Posterior vena cava (tissue), 2 donors: ENCODE data around the gene TNFSF13. TPM values are rescaled to one million over a fixed set of nuclear protein-coding genes. Genes with fewer than 3 reads are reported as not detected.
"Not testable (repeated sequence)": the region's sequence is repeated elsewhere in the genome, so short reads cannot be mapped to it uniquely, and the experiment has no call there.

Experiments used
- DNase-seq: peaks from one replicate; pipeline ENCODE4 v3.0.0-alpha.2; 2020; ENCODE audit warnings: low spot score
- intact Hi-C, 2 donors: fragments of 100-400 bp; cut with DNase I; formaldehyde crosslinking; loops; one replicate each; pipeline versions ENCODE4 v1.14.1 to v1.14.2; 2022 to 2023
- total RNA-seq, 2 donors: library from RNA; stranded (reverse); fragmentation: NEBNext Ultra II Directional; extraction: Animal tissue kit (Norgen Biotek cat#: 25700); gene quantifications; one replicate each; pipeline ENCODE4 v1.2.1, GENCODE V29; 2021
- donor health status: DM: yes; HTN: yes; CAD: no.
- donor health status: DM: yes; HTN: yes; CAD: no.

The TNFSF13 gene
- total RNA-seq, 2 donors from 2014 or later, result 15.5 to 33.3 TPM

DNA sequence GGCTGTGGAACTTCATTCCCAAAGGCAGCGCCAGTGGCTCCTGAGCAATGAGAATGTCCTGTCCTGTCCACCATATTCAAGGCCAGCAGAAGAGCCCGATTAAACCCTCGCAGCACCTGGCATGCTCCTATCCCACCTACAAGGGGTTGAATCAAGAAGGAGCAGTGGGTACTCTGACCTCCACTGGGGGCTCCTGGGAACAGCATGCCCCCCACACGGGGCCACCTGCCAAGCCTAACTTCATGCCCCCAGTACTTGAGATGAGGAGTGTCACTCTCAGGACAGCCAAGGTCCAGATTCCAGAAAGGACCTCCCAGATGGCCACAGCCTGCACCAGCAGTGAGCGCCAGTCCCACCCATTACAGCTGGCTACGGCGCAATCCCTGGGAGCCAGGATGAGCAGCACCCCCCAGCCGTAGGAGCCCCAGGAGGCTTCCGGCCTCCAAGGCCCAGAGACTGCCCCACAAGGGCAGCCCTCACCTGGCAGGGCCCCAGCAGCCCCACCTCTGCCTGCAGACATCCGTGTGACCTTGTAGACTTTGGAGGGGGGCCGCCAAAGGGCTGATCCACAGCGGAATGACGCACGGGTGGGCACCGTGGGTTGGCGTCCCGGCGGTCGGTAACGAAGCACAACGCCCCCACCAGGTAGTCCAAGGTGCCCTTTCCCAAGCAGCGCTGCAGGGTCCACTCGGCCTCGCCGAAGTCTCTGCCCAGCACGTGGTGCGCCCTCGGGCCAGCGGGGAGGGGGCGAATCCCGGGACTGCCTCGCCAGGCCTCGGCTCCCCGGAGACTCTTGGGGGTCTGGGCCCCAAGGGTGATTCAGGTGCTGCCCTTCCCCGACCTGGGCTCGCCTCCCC, 24.1 kb downstream of the TNFSF13 start:
- intact Hi-C loops, result no loop called here
- peak; percentile 84 for DNase-seq

DNA sequence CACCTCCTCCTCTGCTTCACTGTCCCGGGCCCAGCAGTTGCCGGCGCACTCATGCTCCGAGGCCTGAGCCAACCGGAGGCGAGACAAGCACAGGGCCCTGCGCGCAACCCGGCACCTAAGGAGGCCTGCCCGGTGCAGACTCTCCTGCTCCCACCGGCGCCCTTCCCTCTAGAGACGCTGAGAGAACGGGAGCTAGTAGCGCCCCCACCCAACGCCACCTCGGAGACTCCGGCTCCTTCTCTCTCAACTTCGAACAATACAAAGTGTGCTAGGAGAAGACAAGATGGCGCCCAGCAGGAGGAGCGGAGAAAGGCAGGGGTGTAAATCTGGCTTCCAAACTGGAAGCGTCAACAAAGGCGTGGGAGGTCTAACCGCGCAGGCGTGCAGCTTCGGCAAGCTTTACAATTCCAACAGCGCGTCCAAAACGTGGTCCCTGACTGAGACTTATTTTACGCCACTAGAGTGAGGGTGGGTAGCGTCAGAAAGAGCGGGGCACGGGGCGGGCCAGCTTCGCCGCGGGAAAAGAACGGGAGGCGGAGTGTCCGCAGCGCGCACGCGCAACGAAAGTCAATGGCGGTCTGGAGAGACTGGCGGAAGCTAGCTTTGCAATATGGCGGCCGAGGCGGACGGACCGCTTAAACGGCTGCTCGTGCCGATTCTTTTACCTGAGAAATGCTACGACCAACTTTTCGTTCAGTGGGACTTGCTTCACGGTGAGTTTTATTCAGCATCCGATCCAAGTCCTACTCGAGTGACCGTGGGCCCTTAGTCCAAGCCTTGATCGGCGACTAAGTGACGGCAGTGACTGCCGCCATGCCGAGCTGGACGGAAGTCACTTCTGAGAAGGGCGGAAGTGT, 24.9 kb downstream of the TNFSF13 start, which contains the start of gene MPDU1:
MPDU1 (plus strand) TSS at position 600 of the 857 bp plus-strand sequence; CDS start at position 611, 11 bp downstream.
- DNase-seq, result peak; percentile 99
- intact Hi-C loops, result no loop called here

GRCh38 chr17:7586673-7587419, 28.3 kb downstream of the TNFSF13 start:
- peak; percentile 62 for DNase-seq
- intact Hi-C loops, result no loop called here

DNA sequence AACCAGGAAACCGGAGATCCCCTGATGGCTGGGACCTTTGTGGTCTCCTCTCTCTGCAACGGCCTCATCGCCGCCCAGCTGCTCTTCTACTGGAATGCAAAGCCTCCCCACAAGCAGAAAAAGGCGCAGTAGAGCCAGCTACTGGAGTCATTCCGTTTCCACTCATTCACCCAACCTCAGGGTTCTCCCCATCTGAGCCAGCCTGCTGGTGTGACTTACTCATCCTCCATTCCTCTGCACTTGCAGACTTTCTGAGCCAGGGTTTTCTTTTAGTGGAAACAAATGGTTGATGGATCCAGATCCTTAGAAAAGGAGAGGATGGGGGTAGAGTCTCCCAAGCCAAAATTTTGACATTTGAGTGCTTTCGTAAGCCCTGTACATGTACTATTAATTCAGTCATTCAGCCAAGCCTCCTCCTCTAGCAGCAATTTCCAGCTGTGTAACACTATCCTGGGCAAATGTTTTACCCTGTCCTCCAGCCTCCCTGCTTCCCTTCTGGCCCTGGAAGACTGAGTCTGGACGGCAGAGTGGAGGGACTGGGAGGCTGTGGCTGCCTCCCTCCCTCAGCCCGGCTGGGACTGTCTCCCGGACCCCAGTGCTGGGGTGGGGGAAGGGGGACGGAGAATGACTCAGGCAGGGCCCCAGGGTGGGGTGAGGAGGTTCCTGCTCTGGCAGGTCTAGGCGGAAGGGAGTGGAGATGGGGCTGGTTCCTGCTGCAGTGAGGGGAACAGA, 29.0 kb downstream of the TNFSF13 start:
- peak; percentile 85 for DNase-seq
- intact Hi-C loops, result no loop called here

DNA sequence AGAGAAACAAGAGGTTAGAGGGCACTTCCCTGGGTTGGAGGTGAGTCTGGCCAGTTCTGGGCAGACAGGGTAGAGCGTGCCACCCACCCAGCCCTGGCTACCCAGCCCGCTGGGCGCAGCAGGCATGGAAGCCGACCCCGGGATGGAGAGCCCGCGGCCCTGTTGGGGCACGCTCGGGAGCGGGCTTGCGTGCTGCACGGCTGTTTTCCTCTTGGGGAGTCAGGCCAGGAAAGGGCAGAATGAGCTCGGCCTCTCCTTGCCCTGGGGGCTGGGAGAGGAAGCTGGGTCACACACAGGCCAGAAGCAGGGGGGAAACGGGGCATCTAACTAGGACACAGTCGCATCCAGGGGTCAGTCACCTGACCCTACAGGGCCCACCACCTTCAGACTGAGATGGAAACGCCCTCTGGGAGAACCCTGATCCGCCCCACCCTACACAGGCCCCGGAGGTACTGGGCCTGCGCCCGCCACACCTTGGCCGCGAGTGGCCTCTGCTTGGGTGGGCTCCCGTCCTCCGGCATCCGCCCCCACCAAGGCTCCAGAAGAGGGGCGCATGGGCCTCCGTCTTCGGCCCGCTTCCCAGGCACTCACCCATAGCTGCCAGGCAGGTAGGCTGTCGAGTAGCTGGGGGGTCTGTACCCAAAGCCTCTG, 30.1 kb downstream of the TNFSF13 start:
- DNase-seq, result no peak
- intact Hi-C loops, result no loop called here

- peak; percentile 96 for DNase-seq
- intact Hi-C loops, result no loop called here
These were observed 30.8 kb downstream of the TNFSF13 start for GRCh38 chr17:7589204-7589868.

DNA sequence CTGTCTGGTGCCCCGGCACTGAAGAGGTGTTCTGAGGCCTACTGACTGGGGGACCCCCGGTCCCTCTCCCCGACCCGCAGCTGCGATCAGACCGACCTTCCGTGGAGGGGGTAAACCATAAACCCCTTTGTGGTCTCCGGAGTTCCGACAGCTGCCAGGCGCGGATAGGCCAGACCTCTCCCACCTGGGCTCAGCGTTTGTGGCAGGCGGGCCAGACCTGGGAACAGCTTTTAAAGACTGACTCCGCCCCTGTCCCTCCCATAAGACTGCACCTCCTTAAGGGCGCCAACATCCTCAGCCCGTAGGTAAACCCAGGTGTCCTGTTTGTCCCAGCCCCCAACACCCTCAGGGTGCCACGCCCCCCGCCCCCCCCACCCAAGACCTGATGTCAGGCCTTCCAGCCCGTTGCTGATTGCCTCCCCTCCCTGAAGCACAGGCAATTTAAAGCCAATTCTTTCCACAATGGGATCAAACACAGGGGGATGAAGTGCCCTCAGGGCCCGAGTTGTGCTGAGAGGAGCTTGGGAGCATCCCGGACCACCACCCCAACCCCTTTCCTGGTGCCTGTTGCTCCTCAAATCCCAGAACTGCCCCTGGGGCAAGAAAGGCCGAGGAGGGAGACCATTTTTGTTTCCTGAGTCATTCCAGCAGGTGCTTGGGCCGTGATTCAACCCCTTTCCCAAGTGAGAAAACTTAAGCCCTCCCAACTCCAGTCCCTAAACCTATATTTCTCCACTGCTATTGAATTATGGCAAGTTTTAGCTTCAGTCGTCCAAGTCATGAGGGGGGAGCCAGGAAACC, 31.5 kb downstream of the TNFSF13 start, which contains the start of gene SOX15:
SOX15 (minus strand) TSS at position 204 of the 801 bp plus-strand sequence. CDS start 418 bp downstream, outside the sequence.
- intact Hi-C loops, result loop anchor here in 1 of 2 donors (2.0 kb wide), 1 partner anchor 17 kb away; no protein-coding TSS in a partner anchor

DNA sequence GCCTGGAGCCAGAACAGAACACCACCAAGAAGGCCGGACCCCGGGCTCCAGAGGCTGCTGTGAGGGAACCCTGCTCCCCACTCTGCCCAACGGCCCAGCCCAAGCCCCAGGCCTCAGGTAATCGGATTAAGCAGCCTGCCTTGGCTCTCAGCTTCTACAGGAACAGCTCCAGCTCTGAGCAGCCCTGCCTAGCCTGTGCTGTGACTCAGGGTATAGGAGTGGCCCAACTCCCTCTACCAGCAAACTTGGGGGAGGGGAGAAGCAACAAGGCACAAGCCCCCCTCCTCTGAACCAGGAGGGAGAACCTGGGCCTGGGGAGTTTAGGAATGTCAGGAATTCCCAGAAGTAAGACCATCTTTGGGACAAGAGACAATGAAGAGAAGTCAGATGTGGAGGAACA, 32.2 kb downstream of the TNFSF13 start:
- intact Hi-C loops, result loop anchor here in 1 of 2 donors (2.0 kb wide), 1 partner anchor 16 kb away; no protein-coding TSS in a partner anchor
- DNase-seq, result peak; percentile 75

More for the DNA sequence above, 31.5 kb downstream of the TNFSF13 start, which contains the start of gene SOX15:
- peak; percentile 77 for DNase-seq

DNA sequence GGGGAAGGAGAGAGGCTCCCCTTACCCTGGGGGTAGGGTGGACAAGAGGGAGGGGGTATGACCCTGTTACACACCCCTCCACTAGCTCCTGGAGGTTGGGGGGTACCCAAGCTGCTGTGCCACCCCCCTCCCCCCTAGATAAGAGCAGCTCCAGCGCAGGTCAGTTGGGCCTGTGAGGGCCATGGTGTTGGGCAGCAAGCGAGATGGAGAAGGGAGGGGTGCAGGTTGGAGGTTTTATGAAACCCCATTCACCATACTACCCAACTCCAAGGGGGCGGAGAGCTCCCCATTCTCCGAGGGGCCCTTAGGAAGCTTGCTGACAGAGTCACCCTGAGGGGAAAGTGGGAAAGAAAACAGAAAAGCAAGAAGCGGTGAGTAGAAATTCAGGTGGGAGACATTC, 33.0 kb downstream of the TNFSF13 start:
- intact Hi-C loops, result loop anchor here in 1 of 2 donors (2.0 kb wide), 1 partner anchor 15 kb away; no protein-coding TSS in a partner anchor
- peak; percentile 66 for DNase-seq

DNA sequence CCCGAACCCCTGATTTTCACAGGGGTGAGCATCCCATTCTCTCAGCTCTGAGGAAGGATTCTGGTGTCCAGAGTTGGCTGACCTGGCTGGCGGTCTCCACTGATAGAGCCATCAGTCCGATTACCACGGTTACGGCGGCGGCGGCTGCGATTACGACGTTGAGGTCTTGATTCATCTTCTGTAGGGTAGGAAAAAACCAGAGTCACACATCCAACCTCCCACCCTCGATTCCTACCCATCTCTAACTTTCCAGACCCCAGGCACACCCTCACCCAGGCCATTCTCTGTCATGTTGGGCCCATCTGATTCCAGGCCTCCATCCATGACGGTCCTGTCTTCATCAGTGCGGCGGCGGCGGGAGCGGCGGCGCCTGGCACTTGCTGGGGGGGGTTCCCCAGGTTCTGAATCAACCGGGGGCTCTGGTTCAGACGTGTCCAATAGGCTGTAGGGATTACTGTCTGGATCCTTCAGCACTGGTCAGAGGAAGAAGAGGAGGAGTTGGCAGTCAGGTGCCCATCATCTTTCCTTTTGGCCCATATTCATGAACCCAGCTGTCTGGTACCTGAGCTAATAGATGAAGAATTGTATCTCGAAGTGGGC, 34.0 kb downstream of the TNFSF13 start:
- peak; percentile 58 for DNase-seq
- intact Hi-C loops, result no loop called here

- peak; percentile 65 for DNase-seq
- intact Hi-C loops, result no loop called here
These were observed 34.7 kb downstream of the TNFSF13 start for GRCh38 chr17:7593296-7593695.

- intact Hi-C loops, DNase-seq: not testable (repeated sequence)
These were observed 39.0 kb downstream of the TNFSF13 start for GRCh38 chr17:7597561-7597960.

- intact Hi-C loops, result loop anchor here in 1 of 2 donors (2.0 kb wide), 1 partner anchor 15 kb away; the partner anchor contains the start of gene SOX15
- DNase-seq, result no peak
These were observed 47.7 kb downstream of the TNFSF13 start for GRCh38 chr17:7606280-7606679.

- intact Hi-C loops, result no loop called here
- DNase-seq, result no peak
These were observed 52.1 kb downstream of the TNFSF13 start for GRCh38 chr17:7610641-7611040.
